ENCODE measurements around the gene MTCH1.

GRCh38 chr6:36999751-37000125, 13.7 kb upstream of the MTCH1 start:
- TF ChIP-seq, protein P1, sequence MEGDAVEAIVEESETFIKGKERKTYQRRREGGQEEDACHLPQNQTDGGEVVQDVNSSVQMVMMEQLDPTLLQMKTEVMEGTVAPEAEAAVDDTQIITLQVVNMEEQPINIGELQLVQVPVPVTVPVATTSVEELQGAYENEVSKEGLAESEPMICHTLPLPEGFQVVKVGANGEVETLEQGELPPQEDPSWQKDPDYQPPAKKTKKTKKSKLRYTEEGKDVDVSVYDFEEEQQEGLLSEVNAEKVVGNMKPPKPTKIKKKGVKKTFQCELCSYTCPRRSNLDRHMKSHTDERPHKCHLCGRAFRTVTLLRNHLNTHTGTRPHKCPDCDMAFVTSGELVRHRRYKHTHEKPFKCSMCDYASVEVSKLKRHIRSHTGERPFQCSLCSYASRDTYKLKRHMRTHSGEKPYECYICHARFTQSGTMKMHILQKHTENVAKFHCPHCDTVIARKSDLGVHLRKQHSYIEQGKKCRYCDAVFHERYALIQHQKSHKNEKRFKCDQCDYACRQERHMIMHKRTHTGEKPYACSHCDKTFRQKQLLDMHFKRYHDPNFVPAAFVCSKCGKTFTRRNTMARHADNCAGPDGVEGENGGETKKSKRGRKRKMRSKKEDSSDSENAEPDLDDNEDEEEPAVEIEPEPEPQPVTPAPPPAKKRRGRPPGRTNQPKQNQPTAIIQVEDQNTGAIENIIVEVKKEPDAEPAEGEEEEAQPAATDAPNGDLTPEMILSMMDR (IDR thresholded peaks at IDR 0.05) = no peak
- TF ChIP-seq POLR2A (IDR thresholded peaks at IDR 0.05) = no peak
